Rectal smooth muscle tissue (tissue), 1 donor: Measurements from ENCODE around the gene NUBP1.

Experiments used
- H3K27ac ChIP-seq: one replicate; pipeline ENCODE4 v1.7.0; 2013; ENCODE audit warnings: low read depth, low read length, inconsistent platforms
- H3K27me3 ChIP-seq: one replicate; pipeline ENCODE4 v1.7.0; 2013; ENCODE audit warnings: low read length; ENCODE audit not compliant: control insufficient read depth, insufficient read depth
- H3K36me3 ChIP-seq: one replicate; pipeline ENCODE4 v1.7.0; 2013; ENCODE audit warnings: low read length; ENCODE audit not compliant: control insufficient read depth, insufficient read depth
- H3K4me1 ChIP-seq: one replicate; pipeline ENCODE4 v1.7.0; 2013; ENCODE audit warnings: low read length; ENCODE audit not compliant: control insufficient read depth, insufficient read depth
- H3K4me3 ChIP-seq: one replicate; pipeline ENCODE4 v1.7.0; 2013; ENCODE audit warnings: low read length
- H3K9ac ChIP-seq: one replicate; pipeline ENCODE4 v1.7.0; 2013; ENCODE audit warnings: low read length

The NUBP1 gene

DNA sequence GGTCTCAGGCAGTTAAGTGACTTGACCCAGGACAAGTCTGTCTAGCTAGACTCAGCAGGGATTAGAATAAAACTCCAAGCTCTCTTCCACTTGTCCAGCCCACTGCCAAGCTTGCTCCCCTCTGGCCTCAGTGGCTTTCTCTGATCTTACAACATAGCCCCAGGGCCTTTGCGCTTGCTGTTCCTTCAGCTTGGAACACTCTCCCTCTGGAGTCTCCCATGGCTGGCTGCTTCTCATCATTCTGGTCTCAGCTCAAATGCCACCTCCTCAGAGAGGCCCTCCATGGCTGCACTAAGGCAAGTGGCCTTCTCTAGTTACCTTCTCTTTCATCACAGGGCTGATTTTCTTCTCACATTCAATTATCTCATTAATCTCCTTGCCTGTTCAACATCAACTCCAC, 73.9 kb downstream of the NUBP1 start:
- H3K27ac ChIP-seq, result no peak overlapping the region
- no peak overlapping the region for H3K9ac ChIP-seq
- no peaks in the 10 kb centered on the region for H3K36me3 ChIP-seq
- H3K4me1 ChIP-seq, result no peaks in the 10 kb centered on the region
- H3K4me3 ChIP-seq, result no peak overlapping the region
- H3K27me3 ChIP-seq, result no peaks in the 10 kb centered on the region

- Histone ChIP-seq H3K27me3 (no peaks in the 10 kb centered on the region), H3K36me3 (no peaks in the 10 kb centered on the region), H3K9ac (no peak within 1 kb of the TSS), H3K4me1 (no peaks in the 10 kb centered on the region), H3K4me3 (peak within 1 kb of the TSS; percentile 10), H3K27ac (no peak within 1 kb of the TSS)
Measured at GRCh38 chr16:10817963-10818941, 74.6 kb downstream of the NUBP1 start, which contains the start of gene TVP23A. Gene TVP23A (minus strand): TSS chr16:10818794. CDS start chr16:10818493, 301 bp downstream.
